K562 (cell line): Measurements from ENCODE around the gene CNTRL. TPM values are rescaled to one million over a fixed set of nuclear protein-coding genes. Genes with fewer than 3 reads are reported as not detected.
A peak's percentile ranks its signal among the peaks of the same experiment; 100 is the strongest.

Experiments
- AFF1 ChIP-seq, 2 experiments: fragments of 450-650 bp; IDR thresholded peaks; 2 replicates each; pipeline ENCODE4 v1.6.1; 2018; ENCODE audit warnings: mild to moderate bottlenecking in 2 of 2, low read depth in 1 of 2; ENCODE audit not compliant: partially characterized antibody in 2 of 2
- C11orf30 ChIP-seq: fragments of 450-650 bp; IDR thresholded peaks from 2 replicates; pipeline ENCODE4 v1.6.1; 2016; ENCODE audit warnings: low read depth, mild to moderate bottlenecking
- CBFA2T3 ChIP-seq: fragments of 450-650 bp; IDR thresholded peaks from 2 replicates; pipeline ENCODE4 v1.6.1; 2017
- CHD4 ChIP-seq: fragments of 200-600 bp; sonication (generic); IDR thresholded peaks from 3 replicates; pipeline ENCODE4 v1.6.1; 2012; ENCODE audit warnings: low read depth, mild to moderate bottlenecking, mixed read lengths, low read length, inconsistent platforms; ENCODE audit not compliant: insufficient read depth, insufficient replicate concordance, poor library complexity, severe bottlenecking
- DPF2 ChIP-seq: fragments of 450-650 bp; IDR thresholded peaks from 2 replicates; pipeline ENCODE4 v1.6.1; 2016
- FOXO4 ChIP-seq: fragments of 450-650 bp; formaldehyde crosslinking; IDR thresholded peaks from 2 replicates; pipeline ENCODE4 v1.4.0; 2020; ENCODE audit warnings: mild to moderate bottlenecking, moderate library complexity
- NCOA1 ChIP-seq: fragments of 450-650 bp; IDR thresholded peaks from 2 replicates; pipeline ENCODE4 v1.6.1; 2016; ENCODE audit warnings: low read depth
- POLR3G ChIP-seq: IDR thresholded peaks from 2 replicates; pipeline ENCODE4 v1.6.1; 2011; ENCODE audit not compliant: insufficient read length, insufficient replicate concordance; ENCODE audit errors: extremely low read depth
- ZBTB8A ChIP-seq: fragments of 450-650 bp; IDR thresholded peaks from 2 replicates; pipeline ENCODE4 v1.6.1; 2018; ENCODE audit warnings: mild to moderate bottlenecking, moderate library complexity; ENCODE audit not compliant: partially characterized antibody
- ZNF3 ChIP-seq: fragments of 250-450 bp; sonication (Bioruptor Pico); IDR thresholded peaks from 2 replicates; pipeline ENCODE4 v1.5.0; 2021; ENCODE audit warnings: mild to moderate bottlenecking, moderate library complexity
- polyA plus RNA-seq, 8 experiments: library from polyadenylated mRNA; depleted of rRNA in 4 of 8; stranded (reverse) in 5 of 8; unstranded in 3 of 8; fragments of >200 nt; fragmentation: Nextera tagmentation in 2 of 8; fragmentation: Illumina TruSeq in 1 of 8; extraction: Ambion mirVana in 2 of 8; extraction: Trizol in 1 of 8; gene quantifications; 2 replicates each; pipeline versions ENCODE4 v1.2.1 to v1.2.3, GENCODE V29; 2011 to 2014; ENCODE audit warnings: inconsistent platforms in 1 of 8, missing spikeins in 1 of 8
- total RNA-seq, 7 experiments: library from RNA; depleted of rRNA in 6 of 7; stranded (reverse); fragments of >200 nt in 6 of 7; fragmentation: Illumina TruSeq in 2 of 7; extraction: Trizol in 2 of 7; gene quantifications; 2 replicates each; pipeline versions ENCODE4 v1.2.1 to v1.2.3, GENCODE V29; 2011 to 2021; ENCODE audit warnings: low replicate concordance in 1 of 7
- TF ChIP-seq, protein P1 (sequence below): fragments of 450-650 bp; IDR thresholded peaks from 2 replicates; pipeline ENCODE4 v1.6.1; 2016
- TF ChIP-seq, protein P2 (sequence below), 2 experiments: fragments of 450-650 bp; conservative IDR thresholded peaks; 2 replicates each; pipeline ENCODE4 v1.6.1; 2017; ENCODE audit warnings: mild to moderate bottlenecking in 2 of 2, moderate library complexity in 2 of 2
- TF ChIP-seq, protein P3 (sequence below): IDR thresholded peaks from 3 replicates; pipeline ENCODE4 v1.6.1; 2011; ENCODE audit warnings: borderline replicate concordance, mild to moderate bottlenecking; ENCODE audit not compliant: insufficient read length, insufficient read depth

The CNTRL gene
- total and polyA plus RNA-seq, 9 of the 15 experiments (the other 6 are each of a cell fraction or from before 2014, with no cell fraction given), result 9.2 to 28.9 (median 20.5) TPM

DNA sequence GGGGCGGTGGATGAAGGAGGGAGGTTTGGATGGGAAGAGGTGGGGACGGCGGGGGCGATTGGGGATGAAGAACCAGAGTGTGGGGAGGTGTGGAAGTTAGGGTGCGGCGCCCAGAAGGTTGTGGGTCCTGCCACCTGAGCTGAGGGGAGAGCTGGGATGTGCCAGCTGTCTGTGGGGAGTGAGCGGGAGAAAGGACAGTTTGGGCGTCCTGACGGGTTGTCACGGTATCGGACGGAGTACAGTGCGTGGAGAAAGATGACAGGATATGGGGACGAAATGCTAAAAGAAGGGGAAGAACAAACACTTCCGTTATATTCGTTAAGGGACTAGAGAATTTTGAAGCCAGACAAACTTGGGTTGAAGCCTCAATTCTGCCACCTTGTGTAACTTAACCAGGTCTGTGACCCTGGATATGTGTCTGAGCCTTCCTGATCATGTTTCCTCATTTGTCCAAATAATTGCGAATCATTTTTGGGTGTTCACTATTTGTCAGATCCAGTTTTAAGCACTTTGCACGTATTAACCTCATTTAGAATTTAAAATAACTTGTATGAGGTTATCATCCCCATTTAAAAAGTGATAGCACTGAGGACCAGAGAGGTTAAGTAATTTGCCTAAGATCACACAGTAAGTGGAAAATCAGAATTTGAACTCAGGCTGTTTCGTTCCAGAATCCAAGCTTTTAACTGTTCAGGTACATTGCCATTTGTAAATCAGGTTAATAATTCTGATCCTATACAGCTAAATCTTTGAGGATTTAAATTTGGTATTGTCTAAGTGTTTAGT is 689 bp downstream of the CNTRL start (continued):
- TF ChIP-seq AFF1 (IDR thresholded peaks at IDR 0.05; ENCODE audit: low read depth in 1 of 2, partially characterized antibody in 2 of 2) (peak in 1 of 2 experiments; percentile 29), NCOA1 (peak; percentile 17; the same call in 1 of the 2 replicates), CHD4 (peak; percentile 93), C11orf30 (0 out of 2 replicates have a peak, but pooled peaks have one; percentile 3), ZBTB8A (no peak), ZNF3 (CRISPR knock-in tag) (no peak), FOXO4 (CRISPR knock-in tag) (no peak), POLR3G (no peak), CBFA2T3 (0 out of 2 replicates have a peak, but pooled peaks have one; percentile 2), DPF2 (0 out of 2 replicates have a peak, but pooled peaks have one; percentile 24)
- TF ChIP-seq, protein P1, sequence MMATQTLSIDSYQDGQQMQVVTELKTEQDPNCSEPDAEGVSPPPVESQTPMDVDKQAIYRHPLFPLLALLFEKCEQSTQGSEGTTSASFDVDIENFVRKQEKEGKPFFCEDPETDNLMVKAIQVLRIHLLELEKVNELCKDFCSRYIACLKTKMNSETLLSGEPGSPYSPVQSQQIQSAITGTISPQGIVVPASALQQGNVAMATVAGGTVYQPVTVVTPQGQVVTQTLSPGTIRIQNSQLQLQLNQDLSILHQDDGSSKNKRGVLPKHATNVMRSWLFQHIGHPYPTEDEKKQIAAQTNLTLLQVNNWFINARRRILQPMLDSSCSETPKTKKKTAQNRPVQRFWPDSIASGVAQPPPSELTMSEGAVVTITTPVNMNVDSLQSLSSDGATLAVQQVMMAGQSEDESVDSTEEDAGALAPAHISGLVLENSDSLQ, result peak; percentile 42
- TF ChIP-seq, protein P2, sequence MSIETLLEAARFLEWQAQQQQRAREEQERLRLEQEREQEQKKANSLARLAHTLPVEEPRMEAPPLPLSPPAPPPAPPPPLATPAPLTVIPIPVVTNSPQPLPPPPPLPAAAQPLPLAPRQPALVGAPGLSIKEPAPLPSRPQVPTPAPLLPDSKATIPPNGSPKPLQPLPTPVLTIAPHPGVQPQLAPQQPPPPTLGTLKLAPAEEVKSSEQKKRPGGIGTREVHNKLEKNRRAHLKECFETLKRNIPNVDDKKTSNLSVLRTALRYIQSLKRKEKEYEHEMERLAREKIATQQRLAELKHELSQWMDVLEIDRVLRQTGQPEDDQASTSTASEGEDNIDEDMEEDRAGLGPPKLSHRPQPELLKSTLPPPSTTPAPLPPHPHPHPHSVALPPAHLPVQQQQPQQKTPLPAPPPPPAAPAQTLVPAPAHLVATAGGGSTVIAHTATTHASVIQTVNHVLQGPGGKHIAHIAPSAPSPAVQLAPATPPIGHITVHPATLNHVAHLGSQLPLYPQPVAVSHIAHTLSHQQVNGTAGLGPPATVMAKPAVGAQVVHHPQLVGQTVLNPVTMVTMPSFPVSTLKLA (conservative IDR thresholded peaks at IDR 0.05), result peak in 1 of 2 experiments; percentile 46; a peak in 1 of 4 replicates
- TF ChIP-seq, protein P3, sequence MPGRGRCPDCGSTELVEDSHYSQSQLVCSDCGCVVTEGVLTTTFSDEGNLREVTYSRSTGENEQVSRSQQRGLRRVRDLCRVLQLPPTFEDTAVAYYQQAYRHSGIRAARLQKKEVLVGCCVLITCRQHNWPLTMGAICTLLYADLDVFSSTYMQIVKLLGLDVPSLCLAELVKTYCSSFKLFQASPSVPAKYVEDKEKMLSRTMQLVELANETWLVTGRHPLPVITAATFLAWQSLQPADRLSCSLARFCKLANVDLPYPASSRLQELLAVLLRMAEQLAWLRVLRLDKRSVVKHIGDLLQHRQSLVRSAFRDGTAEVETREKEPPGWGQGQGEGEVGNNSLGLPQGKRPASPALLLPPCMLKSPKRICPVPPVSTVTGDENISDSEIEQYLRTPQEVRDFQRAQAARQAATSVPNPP, result no peak
- TF ChIP-seq, all 486 proteins: peak for 44
